ENCODE data around the gene AMOTL1. TPM values are rescaled to one million over a fixed set of nuclear protein-coding genes. Genes with fewer than 3 reads are reported as not detected.

The AMOTL1 gene
- total and polyA plus RNA-seq, 2 of the 8 experiments (the other 6 are each of a cell fraction or from before 2014, with no cell fraction given) = 9.0 to 27.6 TPM

GRCh38 chr11:94923004-94923334, 154.8 kb downstream of the AMOTL1 start:
- H2BK120ac ChIP-seq (replicated peaks; ENCODE audit: low read depth, low read length) = no peak overlapping the region
- no peaks in the 10 kb centered on the region for H3K79me2 ChIP-seq (ENCODE audit: control insufficient read depth in 1 of 2, insufficient read depth in 2 of 2, low read length in 2 of 2)
- no peak overlapping the region for H2BK15ac ChIP-seq (ENCODE audit: low read length)
- H2BK5ac ChIP-seq (ENCODE audit: low read depth, low read length) = no peak overlapping the region
- no peak overlapping the region for H2AK5ac ChIP-seq (ENCODE audit: low read depth, low read length)
- H3K9ac ChIP-seq (replicated peaks in 1 of 4; ENCODE audit: extremely low read depth in 1 of 4, low read depth in 3 of 4, low read length in 3 of 4) = no peak overlapping the region
- H3K14ac ChIP-seq (ENCODE audit: insufficient read length) = no peak overlapping the region
- H4K91ac ChIP-seq (replicated peaks; ENCODE audit: insufficient read length, low read length) = no peak overlapping the region
- H3K79me1 ChIP-seq (ENCODE audit: low read depth, low read length) = no peaks in the 10 kb centered on the region
- H2BK20ac ChIP-seq (ENCODE audit: low read length) = no peak overlapping the region
- no peak overlapping the region for H2AFZ ChIP-seq (ENCODE audit: low read length)
- TF ChIP-seq TEAD4 (IDR thresholded peaks at IDR 0.05; ENCODE audit: low read depth, low read length) (no peak), YY1 (IDR thresholded peaks at IDR 0.05; ENCODE audit: low read depth, low read length) (no peak), SUZ12 (IDR thresholded peaks at IDR 0.05; ENCODE audit: low read length) (no peak), SIRT6 (IDR thresholded peaks at IDR 0.05; ENCODE audit: low read length) (no peak), CEBPB (IDR thresholded peaks at IDR 0.05; ENCODE audit: low read depth, low read length) (no peak)
- TF ChIP-seq, protein P1, sequence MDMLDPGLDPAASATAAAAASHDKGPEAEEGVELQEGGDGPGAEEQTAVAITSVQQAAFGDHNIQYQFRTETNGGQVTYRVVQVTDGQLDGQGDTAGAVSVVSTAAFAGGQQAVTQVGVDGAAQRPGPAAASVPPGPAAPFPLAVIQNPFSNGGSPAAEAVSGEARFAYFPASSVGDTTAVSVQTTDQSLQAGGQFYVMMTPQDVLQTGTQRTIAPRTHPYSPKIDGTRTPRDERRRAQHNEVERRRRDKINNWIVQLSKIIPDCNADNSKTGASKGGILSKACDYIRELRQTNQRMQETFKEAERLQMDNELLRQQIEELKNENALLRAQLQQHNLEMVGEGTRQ (IDR thresholded peaks at IDR 0.05; ENCODE audit: low read length) = no peak
- DNase-seq (ENCODE audit: low read depth in 1 of 2, low spot score in 2 of 2) (no peak), FAIRE-seq (no peak)
- no peak overlapping the region for H3K18ac ChIP-seq (ENCODE audit: extremely low read depth, low read length)
- H2BK12ac ChIP-seq (ENCODE audit: low read depth, low read length) = no peak overlapping the region
- H4K20me1 ChIP-seq (replicated peaks in 1 of 2; ENCODE audit: control insufficient read depth in 1 of 2, insufficient read depth in 2 of 2, low read length in 2 of 2) = no peaks in the 10 kb centered on the region
- H4K8ac ChIP-seq (ENCODE audit: extremely low read depth, insufficient read depth, low read length) = no peak overlapping the region
- H3K23me2 ChIP-seq (ENCODE audit: low read depth, low read length) = no peaks in the 10 kb centered on the region
- H3K27ac ChIP-seq (ENCODE audit: low read depth, low read length) = no peak overlapping the region
- WGBS, 2 experiments (ENCODE audit: extremely low coverage in 1 of 2, insufficient coverage in 1 of 2, insufficient read length in 1 of 2, insufficient replicate concordance in 2 of 2, low coverage in 1 of 2, low lambda C conversion rate in 2 of 2, missing lambda C conversion rate in 1 of 2) = 79% methylated on average over 2 of the region's 2 CpGs; no CpG with 5 or more reads in 1 of the 2 experiments
- H3K4me3 ChIP-seq (ENCODE audit: extremely low read depth in 1 of 4, insufficient read depth in 2 of 4, low read depth in 3 of 4, low read length in 4 of 4) = no peak overlapping the region
- no peaks in the 10 kb centered on the region for H3K27me3 ChIP-seq (replicated peaks in 1 of 4; ENCODE audit: control insufficient read depth in 3 of 4, extremely low read depth in 1 of 4, insufficient read depth in 3 of 4, low read length in 3 of 4)
- CTCF ChIA-PET (ENCODE audit: partially characterized antibody) = interaction anchor here (0.7 kb wide), 1 partner anchor 44 kb away, joined by 3 read pairs; no protein-coding TSS in a partner anchor
- no peak overlapping the region for H3K56ac ChIP-seq (replicated peaks; ENCODE audit: insufficient read length, low read depth, low read length)
- no peak overlapping the region for H4K5ac ChIP-seq (ENCODE audit: insufficient read length, low read depth, low read length)
- no peaks in the 10 kb centered on the region for H3K4me1 ChIP-seq (replicated peaks in 1 of 4; ENCODE audit: control insufficient read depth in 3 of 4, insufficient read depth in 4 of 4, low read length in 3 of 4)
- no peak overlapping the region for H3K23ac ChIP-seq (ENCODE audit: insufficient read length)
- POLR2A ChIA-PET (ENCODE audit: partially characterized antibody) = no interaction called here
- no peaks in the 10 kb centered on the region for H3K9me3 ChIP-seq (ENCODE audit: insufficient read depth in 2 of 2, low read depth in 1 of 2, low read length in 1 of 2)
- no peak overlapping the region for H3K4ac ChIP-seq (replicated peaks; ENCODE audit: insufficient read length, low read depth, low read length)
- H3K4me2 ChIP-seq (ENCODE audit: insufficient read depth in 1 of 2, low read depth in 2 of 2, low read length in 2 of 2) = no peak overlapping the region
- H3K36me3 ChIP-seq (ENCODE audit: control insufficient read depth in 2 of 4, insufficient read depth in 4 of 4, low read length in 3 of 4) = no peaks in the 10 kb centered on the region
